Uterus (tissue), 4 donors: ENCODE data around the gene NAV2. TPM values are rescaled to one million over a fixed set of nuclear protein-coding genes. Genes with fewer than 3 reads are reported as not detected.

Source experiments
- DNase-seq, 2 donors: peaks; one replicate each; pipeline ENCODE4 v3.0.0-alpha.2; 2019 to 2020
- H3K27ac ChIP-seq, 2 donors: fragments of 200-600 bp; sonication (generic); 1 replicate in 1 of 2; 2 replicates in 1 of 2; pipeline ENCODE4 v1.5.1; 2016 to 2018
- H3K27me3 ChIP-seq, 2 donors: fragments of 200-600 bp; sonication (generic); one replicate each; pipeline ENCODE4 v1.5.1; 2018 to 2019; ENCODE audit warnings: control low read depth in 1 of 2
- H3K36me3 ChIP-seq, 2 donors: fragments of 200-600 bp; sonication (generic); one replicate each; pipeline ENCODE4 v1.5.1; 2019; ENCODE audit warnings: control low read depth in 1 of 2
- H3K4me1 ChIP-seq, 2 donors: fragments of 200-600 bp; sonication (generic); one replicate each; pipeline ENCODE4 v1.5.1; 2018 to 2019; ENCODE audit warnings: control low read depth in 1 of 2
- H3K4me3 ChIP-seq, 2 donors: fragments of 200-600 bp; sonication (generic); 1 replicate in 1 of 2; 2 replicates in 1 of 2; pipeline ENCODE4 v1.5.1; 2018 to 2019; ENCODE audit warnings: mild to moderate bottlenecking in 1 of 2
- H3K9me3 ChIP-seq, 2 donors: fragments of 200-600 bp; sonication (generic); one replicate each; pipeline ENCODE4 v1.5.1; 2019; ENCODE audit warnings: control low read depth in 1 of 2
- POLR2A ChIP-seq, 2 donors: fragments of 450-650 bp; IDR thresholded peaks; one replicate each; pipeline ENCODE4 v1.6.1; 2016; ENCODE audit warnings: antibody characterized with exemption in 2 of 2, mild to moderate bottlenecking in 1 of 2, moderate library complexity in 1 of 2
- intact Hi-C: fragments of 100-400 bp; cut with DNase I; formaldehyde crosslinking; loops from one replicate; pipeline ENCODE4 v1.15.1; 2023; ENCODE audit warnings: low total_unique reads
- total RNA-seq, 4 donors: library from RNA; depleted of rRNA in 3 of 4; stranded (reverse); fragments of >200 nt in 3 of 4; gene quantifications; one replicate each; pipeline versions ENCODE4 v1.1.0 to v1.2.4, GENCODE V29; 2014 to 2023
- TF ChIP-seq, protein P1 (sequence below), 4 experiments: fragments of 200-600 bp in 2 of 4; fragments of 450-650 bp in 2 of 4; sonication (generic) in 2 of 4; IDR thresholded peaks; one replicate each; pipeline ENCODE4 v1.5.1; 2016 to 2019; ENCODE audit warnings: antibody characterized with exemption in 4 of 4, mild to moderate bottlenecking in 2 of 4, moderate library complexity in 1 of 4
- donor health status: DM: yes; HTN: yes; CAD: no.

The NAV2 gene
- total RNA-seq, 4 donors from 2014 or later: 2.6 to 31.6 (median 5.7) TPM

DNA sequence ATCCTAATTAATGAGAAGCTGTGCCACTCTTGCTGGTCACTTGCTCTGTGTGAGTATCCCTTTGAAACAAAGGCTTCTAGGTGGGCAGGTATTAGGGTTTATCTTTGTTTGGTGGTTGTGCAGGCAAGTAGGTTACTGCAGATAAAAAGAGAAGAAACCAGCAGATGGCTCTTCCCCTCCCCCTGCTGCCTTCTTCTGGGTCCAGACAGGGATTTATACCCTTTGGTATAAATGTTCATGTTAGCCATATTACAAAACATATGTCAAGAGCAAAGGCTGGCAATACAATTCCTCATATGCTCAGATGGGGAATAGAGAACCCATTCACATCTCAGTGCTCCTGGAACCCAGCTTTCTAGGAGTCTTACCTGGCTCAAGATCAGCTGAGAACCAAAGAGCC is 109.9 kb downstream of the NAV2 start:
- Histone ChIP-seq H3K27ac (no peak overlapping the region), H3K4me1 (no peaks in the 10 kb centered on the region), H3K9me3 (no peaks in the 10 kb centered on the region), H3K27me3 (no peaks in the 10 kb centered on the region), H3K4me3 (no peak overlapping the region), H3K36me3 (no peaks in the 10 kb centered on the region)
- intact Hi-C loops: no loop called here
- no peak for DNase-seq
- TF ChIP-seq, protein P1, sequence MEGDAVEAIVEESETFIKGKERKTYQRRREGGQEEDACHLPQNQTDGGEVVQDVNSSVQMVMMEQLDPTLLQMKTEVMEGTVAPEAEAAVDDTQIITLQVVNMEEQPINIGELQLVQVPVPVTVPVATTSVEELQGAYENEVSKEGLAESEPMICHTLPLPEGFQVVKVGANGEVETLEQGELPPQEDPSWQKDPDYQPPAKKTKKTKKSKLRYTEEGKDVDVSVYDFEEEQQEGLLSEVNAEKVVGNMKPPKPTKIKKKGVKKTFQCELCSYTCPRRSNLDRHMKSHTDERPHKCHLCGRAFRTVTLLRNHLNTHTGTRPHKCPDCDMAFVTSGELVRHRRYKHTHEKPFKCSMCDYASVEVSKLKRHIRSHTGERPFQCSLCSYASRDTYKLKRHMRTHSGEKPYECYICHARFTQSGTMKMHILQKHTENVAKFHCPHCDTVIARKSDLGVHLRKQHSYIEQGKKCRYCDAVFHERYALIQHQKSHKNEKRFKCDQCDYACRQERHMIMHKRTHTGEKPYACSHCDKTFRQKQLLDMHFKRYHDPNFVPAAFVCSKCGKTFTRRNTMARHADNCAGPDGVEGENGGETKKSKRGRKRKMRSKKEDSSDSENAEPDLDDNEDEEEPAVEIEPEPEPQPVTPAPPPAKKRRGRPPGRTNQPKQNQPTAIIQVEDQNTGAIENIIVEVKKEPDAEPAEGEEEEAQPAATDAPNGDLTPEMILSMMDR (IDR thresholded peaks at IDR 0.05): no peak
- no peak for TF ChIP-seq POLR2A (IDR thresholded peaks at IDR 0.05)

DNA sequence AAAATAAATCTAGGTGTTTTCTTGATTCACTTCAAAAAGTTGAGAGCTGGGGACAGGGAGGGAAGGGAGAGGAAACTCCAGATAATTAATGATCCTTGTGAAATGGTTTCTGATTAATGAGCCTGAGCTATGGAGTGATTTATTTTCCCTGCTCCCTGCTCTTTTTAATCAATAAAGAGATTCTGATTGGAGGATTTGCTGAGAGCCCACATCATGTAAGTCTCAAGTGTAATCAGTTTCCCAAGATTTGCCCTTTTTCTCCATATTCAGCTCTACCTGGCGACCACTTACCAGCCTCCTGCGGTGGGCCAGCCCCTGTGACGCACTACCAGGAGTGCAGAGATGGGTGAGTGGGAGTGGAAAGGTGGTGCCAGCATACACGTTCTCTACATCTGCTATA is 114.0 kb downstream of the NAV2 start:
- Histone ChIP-seq H3K9me3 (no peaks in the 10 kb centered on the region), H3K4me1 (no peaks in the 10 kb centered on the region), H3K27ac (no peak overlapping the region), H3K4me3 (no peak overlapping the region), H3K36me3 (no peaks in the 10 kb centered on the region), H3K27me3 (no peaks in the 10 kb centered on the region)
- intact Hi-C loops: no loop called here
- TF ChIP-seq, protein P1 (IDR thresholded peaks at IDR 0.05): no peak
- no peak for TF ChIP-seq POLR2A (IDR thresholded peaks at IDR 0.05)
- DNase-seq: no peak

DNA sequence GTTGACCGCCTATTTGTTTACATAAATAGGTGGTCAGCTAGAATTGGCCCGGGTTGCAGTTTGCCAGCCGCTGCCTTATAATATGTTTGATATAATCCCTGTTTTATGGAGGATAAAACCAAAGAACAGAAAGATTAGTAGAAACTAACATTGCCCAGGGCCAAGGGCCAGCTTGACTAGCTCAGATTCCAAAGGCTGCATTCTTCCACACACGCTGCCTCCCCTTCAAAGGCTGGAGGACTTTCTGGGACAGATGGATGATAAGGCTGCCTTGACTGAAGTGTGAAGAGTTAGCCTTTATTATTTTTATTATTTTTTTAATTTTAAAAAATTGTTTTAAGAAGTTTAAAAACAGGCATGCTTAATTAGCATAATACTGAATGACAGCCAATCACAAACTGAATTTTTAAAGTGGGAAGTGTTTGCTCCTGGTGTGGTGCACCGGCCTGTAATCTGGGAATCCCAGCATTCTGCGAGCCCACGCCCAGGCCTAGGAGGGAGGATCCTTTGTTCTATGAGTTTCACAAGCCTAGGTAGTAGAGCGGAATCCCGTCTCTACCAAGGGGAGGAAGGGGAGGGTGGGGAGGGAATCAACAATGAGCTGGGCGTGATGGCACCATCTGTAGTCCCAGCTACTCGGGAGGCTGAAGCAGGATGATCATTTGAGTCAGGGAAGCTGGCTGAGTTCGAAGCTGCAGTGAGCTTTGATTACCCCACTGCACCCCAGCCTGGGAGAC is 114.9 kb downstream of the NAV2 start:
- H3K4me1 ChIP-seq: no peaks in the 10 kb centered on the region
- intact Hi-C loops: no loop called here
- TF ChIP-seq, protein P1 (IDR thresholded peaks at IDR 0.05): no peak
- TF ChIP-seq POLR2A (IDR thresholded peaks at IDR 0.05): no peak
- no peak for DNase-seq
- H3K9me3 ChIP-seq: no peaks in the 10 kb centered on the region
- H3K4me3 ChIP-seq: no peak overlapping the region
- no peaks in the 10 kb centered on the region for H3K36me3 ChIP-seq
- no peaks in the 10 kb centered on the region for H3K27me3 ChIP-seq
- no peak overlapping the region for H3K27ac ChIP-seq

DNA sequence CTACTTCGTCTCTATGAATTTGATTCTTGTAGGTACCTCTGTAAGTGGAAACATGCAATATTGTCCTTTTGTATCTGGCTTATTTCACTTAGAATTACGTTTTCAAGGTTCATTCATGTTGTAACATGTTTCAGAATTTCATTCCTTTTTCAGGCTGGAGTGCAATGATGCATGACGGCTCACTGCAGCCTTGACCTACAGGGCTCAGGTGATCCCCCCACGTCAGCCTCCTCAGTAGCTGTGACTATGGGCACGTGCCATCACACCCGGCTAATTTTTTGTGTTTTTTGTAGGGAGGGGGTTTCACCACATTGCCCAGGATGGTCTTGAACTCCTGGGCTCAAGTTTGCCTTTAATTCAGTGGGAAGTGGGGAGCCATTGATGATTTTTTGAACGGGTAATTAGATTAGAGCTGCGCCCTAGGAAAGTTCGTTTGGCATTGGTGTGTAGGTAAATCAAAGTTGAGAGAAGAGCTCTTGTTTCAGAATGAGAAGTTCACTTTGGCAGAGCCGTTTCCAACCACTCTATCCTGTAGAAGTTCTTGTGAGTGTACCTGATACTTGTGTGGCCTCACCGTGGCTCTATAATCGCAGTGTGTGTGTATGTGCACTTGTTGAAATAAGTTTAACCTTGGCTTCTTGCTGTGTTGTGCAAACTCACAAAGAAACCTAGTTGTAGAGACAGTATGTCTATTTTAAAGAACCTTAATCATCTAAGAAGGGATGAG is 115.9 kb downstream of the NAV2 start:
- Histone ChIP-seq H3K9me3 (no peaks in the 10 kb centered on the region), H3K4me3 (no peak overlapping the region), H3K27ac (no peak overlapping the region), H3K4me1 (no peaks in the 10 kb centered on the region), H3K27me3 (no peaks in the 10 kb centered on the region), H3K36me3 (no peaks in the 10 kb centered on the region)
- TF ChIP-seq, protein P1 (IDR thresholded peaks at IDR 0.05): no peak
- intact Hi-C loops: no loop called here
- no peak for DNase-seq

DNA sequence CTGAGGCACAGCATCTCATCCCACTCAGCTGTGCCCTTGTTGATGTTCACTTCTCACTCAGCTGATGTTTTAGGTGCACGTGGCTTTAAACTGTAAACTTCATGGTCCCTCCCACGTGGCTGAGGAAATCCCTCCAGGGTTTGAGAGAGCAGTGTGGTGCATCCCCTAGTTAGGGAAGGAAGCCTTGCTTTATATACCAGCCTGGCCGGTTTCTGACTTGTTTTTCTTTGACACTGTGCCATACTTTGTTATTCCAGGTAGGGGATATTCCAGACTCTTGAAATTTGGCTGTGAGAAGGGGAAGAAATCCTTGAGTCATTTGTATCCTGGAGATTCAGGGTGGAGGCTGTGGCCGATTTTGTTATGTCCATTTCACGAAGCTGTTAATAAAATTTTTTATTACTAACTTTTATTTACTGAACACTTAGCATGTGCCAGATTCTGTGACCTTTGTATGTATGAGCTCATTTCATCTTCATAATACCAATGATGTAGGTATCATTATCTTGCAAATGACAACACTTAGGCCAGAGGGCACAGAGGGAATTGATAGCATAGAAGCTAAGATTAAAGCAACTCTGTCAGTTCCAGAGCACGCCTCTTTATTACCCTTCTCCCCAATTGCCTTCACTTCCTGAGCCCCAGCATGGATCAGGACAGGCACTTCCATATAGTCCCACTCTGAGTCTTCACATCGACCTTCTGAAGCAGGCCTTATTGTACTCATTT is 116.6 kb downstream of the NAV2 start:
- no peaks in the 10 kb centered on the region for H3K4me1 ChIP-seq
- TF ChIP-seq POLR2A (IDR thresholded peaks at IDR 0.05): no peak
- TF ChIP-seq, protein P1 (IDR thresholded peaks at IDR 0.05): no peak
- H3K4me3 ChIP-seq: no peak overlapping the region
- no peaks in the 10 kb centered on the region for H3K36me3 ChIP-seq
- no peak for DNase-seq
- no peaks in the 10 kb centered on the region for H3K9me3 ChIP-seq
- intact Hi-C loops: no loop called here
- no peaks in the 10 kb centered on the region for H3K27me3 ChIP-seq
- H3K27ac ChIP-seq: no peak overlapping the region
